T-helper 2 cell treated with Interferon-gamma antibody and Interleukin-4, amounts not matched to agents 5 μg/mL and 100 μg/mL, for 36 hours (primary cell): ENCODE measurements around the gene HTR1E.
"Not testable (repeated sequence)": the region's sequence is repeated elsewhere in the genome, so short reads cannot be mapped to it uniquely, and the experiment has no call there.

Experiments
- DNase-seq: peaks from one replicate; pipeline ENCODE4 v3.0.0; 2021; ENCODE audit warnings: low spot score
- H3K27ac Mint-ChIP-seq: one replicate; pipeline ENCODE4 v1.8.0; 2021; ENCODE audit warnings: mild to moderate bottlenecking, mixed read lengths
- H3K27me3 Mint-ChIP-seq: one replicate; pipeline ENCODE4 v1.8.0; 2021; ENCODE audit warnings: low read depth, mixed read lengths
- H3K36me3 Mint-ChIP-seq: one replicate; pipeline ENCODE4 v1.8.0; 2021; ENCODE audit warnings: low read depth, mixed read lengths
- H3K4me1 Mint-ChIP-seq: one replicate; pipeline ENCODE4 v1.8.0; 2021; ENCODE audit warnings: low read depth, mixed read lengths
- H3K4me3 Mint-ChIP-seq: one replicate; pipeline ENCODE4 v1.8.0; 2022; ENCODE audit warnings: mild to moderate bottlenecking, moderate library complexity, mixed read lengths
- H3K9me3 Mint-ChIP-seq: one replicate; pipeline ENCODE4 v1.8.0; 2021; ENCODE audit warnings: mixed read lengths

HTR1E gene

GRCh38 chr6:86937219-86938079 lies at the start of gene HTR1E:
Gene HTR1E (plus strand): TSS chr6:86937528. CDS start chr6:87015335, 77,807 bp downstream.
- Mint-ChIP-seq H3K9me3 (no peaks in the 10 kb centered on the region), H3K4me1 (no peaks in the 10 kb centered on the region), H3K36me3 (no peaks in the 10 kb centered on the region), H3K27me3 (peaks cover 39% of the 10 kb centered on the region), H3K27ac (no peak within 1 kb of the TSS), H3K4me3 (no peak within 1 kb of the TSS)
- DNase-seq = no peak

GRCh38 chr6:86888301-86888700 lies 49.0 kb upstream of the HTR1E start:
- H3K9me3 Mint-ChIP-seq = no peaks in the 10 kb centered on the region
- H3K27ac Mint-ChIP-seq = no peak overlapping the region
- no peak for DNase-seq
- no peaks in the 10 kb centered on the region for H3K27me3 Mint-ChIP-seq
- no peak overlapping the region for H3K4me3 Mint-ChIP-seq
- H3K4me1 Mint-ChIP-seq = no peaks in the 10 kb centered on the region
- no peaks in the 10 kb centered on the region for H3K36me3 Mint-ChIP-seq

GRCh38 chr6:86897265-86897664 lies 40.1 kb upstream of the HTR1E start:
- H3K4me3 Mint-ChIP-seq, H3K36me3 Mint-ChIP-seq, H3K27me3 Mint-ChIP-seq: not testable (repeated sequence)

GRCh38 chr6:86913795-86914194 lies 23.5 kb upstream of the HTR1E start:
- H3K4me3 Mint-ChIP-seq = no peak overlapping the region

More at GRCh38 chr6:86897265-86897664, 40.1 kb upstream of the HTR1E start:
- DNase-seq, H3K4me1 Mint-ChIP-seq, H3K27ac Mint-ChIP-seq: not testable (repeated sequence)
- H3K9me3 Mint-ChIP-seq = peaks cover 11% of the 10 kb centered on the region

GRCh38 chr6:86916393-86916792 lies 20.9 kb upstream of the HTR1E start:
- Mint-ChIP-seq H3K36me3 (no peaks in the 10 kb centered on the region), H3K4me1 (no peaks in the 10 kb centered on the region), H3K4me3 (no peak overlapping the region), H3K9me3 (no peaks in the 10 kb centered on the region), H3K27ac (no peak overlapping the region), H3K27me3 (no peaks in the 10 kb centered on the region)
- DNase-seq = no peak

More at GRCh38 chr6:86913795-86914194, 23.5 kb upstream of the HTR1E start:
- H3K27ac Mint-ChIP-seq = no peak overlapping the region
- H3K36me3 Mint-ChIP-seq = no peaks in the 10 kb centered on the region
- H3K9me3 Mint-ChIP-seq = no peaks in the 10 kb centered on the region
- no peaks in the 10 kb centered on the region for H3K27me3 Mint-ChIP-seq
- no peaks in the 10 kb centered on the region for H3K4me1 Mint-ChIP-seq
- DNase-seq = no peak

GRCh38 chr6:86927138-86927537 lies 10.2 kb upstream of the HTR1E start:
- not testable (repeated sequence) for H3K27me3 Mint-ChIP-seq, DNase-seq, H3K9me3 Mint-ChIP-seq, H3K4me3 Mint-ChIP-seq, H3K36me3 Mint-ChIP-seq, H3K4me1 Mint-ChIP-seq, H3K27ac Mint-ChIP-seq

- H3K9me3 Mint-ChIP-seq, H3K4me3 Mint-ChIP-seq, H3K4me1 Mint-ChIP-seq, H3K36me3 Mint-ChIP-seq, H3K27me3 Mint-ChIP-seq, H3K27ac Mint-ChIP-seq, DNase-seq: not testable (repeated sequence)
These were observed 9.5 kb upstream of the HTR1E start for GRCh38 chr6:86927859-86928258.

- Mint-ChIP-seq H3K4me1 (no peaks in the 10 kb centered on the region), H3K27me3 (peaks cover 34% of the 10 kb centered on the region), H3K36me3 (no peaks in the 10 kb centered on the region), H3K27ac (no peak overlapping the region), H3K9me3 (no peaks in the 10 kb centered on the region), H3K4me3 (no peak overlapping the region)
- DNase-seq = no peak
These were observed 3.0 kb upstream of the HTR1E start for GRCh38 chr6:86934365-86934764.

- Mint-ChIP-seq H3K36me3 (no peaks in the 10 kb centered on the region), H3K27me3 (peaks cover 39% of the 10 kb centered on the region), H3K27ac (no peak overlapping the region)
These were observed 502 bp upstream of the HTR1E start for GRCh38 chr6:86936834-86937218.

GRCh38 chr6:86938814-86939213 lies 1.5 kb downstream of the HTR1E start:
- H3K36me3 Mint-ChIP-seq = no peaks in the 10 kb centered on the region
- H3K27ac Mint-ChIP-seq = no peak overlapping the region
- H3K4me3 Mint-ChIP-seq = no peak overlapping the region
- H3K27me3 Mint-ChIP-seq = peaks cover 39% of the 10 kb centered on the region
- DNase-seq = no peak
- no peaks in the 10 kb centered on the region for H3K9me3 Mint-ChIP-seq
- no peaks in the 10 kb centered on the region for H3K4me1 Mint-ChIP-seq

More at GRCh38 chr6:86936834-86937218, 502 bp upstream of the HTR1E start:
- Mint-ChIP-seq H3K9me3 (no peaks in the 10 kb centered on the region), H3K4me1 (no peaks in the 10 kb centered on the region), H3K4me3 (no peak overlapping the region)
- DNase-seq = no peak

- Mint-ChIP-seq H3K9me3 (no peaks in the 10 kb centered on the region), H3K4me1 (no peaks in the 10 kb centered on the region), H3K4me3 (no peak overlapping the region), H3K27ac (no peak overlapping the region), H3K27me3 (peaks cover 26% of the 10 kb centered on the region), H3K36me3 (no peaks in the 10 kb centered on the region)
- DNase-seq = no peak
These were observed 4.1 kb downstream of the HTR1E start for GRCh38 chr6:86941461-86941860.

GRCh38 chr6:86942769-86943516 lies 5.6 kb downstream of the HTR1E start:
- Mint-ChIP-seq H3K4me1 (no peaks in the 10 kb centered on the region), H3K36me3 (no peaks in the 10 kb centered on the region)
- no peak for DNase-seq

GRCh38 chr6:86943819-86944407 lies 6.6 kb downstream of the HTR1E start:
- Mint-ChIP-seq H3K9me3 (no peaks in the 10 kb centered on the region), H3K4me3 (no peak overlapping the region), H3K36me3 (no peaks in the 10 kb centered on the region)

More at GRCh38 chr6:86942769-86943516, 5.6 kb downstream of the HTR1E start:
- H3K27me3 Mint-ChIP-seq = peaks cover 11% of the 10 kb centered on the region
- no peaks in the 10 kb centered on the region for H3K9me3 Mint-ChIP-seq
- no peak overlapping the region for H3K27ac Mint-ChIP-seq
- no peak overlapping the region for H3K4me3 Mint-ChIP-seq

GRCh38 chr6:86949771-86950170 lies 12.4 kb downstream of the HTR1E start:
- Mint-ChIP-seq H3K27me3 (no peaks in the 10 kb centered on the region), H3K36me3 (no peaks in the 10 kb centered on the region), H3K4me3 (no peak overlapping the region), H3K9me3 (no peaks in the 10 kb centered on the region), H3K27ac (no peak overlapping the region), H3K4me1 (no peaks in the 10 kb centered on the region)
- DNase-seq = no peak

More at GRCh38 chr6:86943819-86944407, 6.6 kb downstream of the HTR1E start:
- peaks cover 5% of the 10 kb centered on the region for H3K27me3 Mint-ChIP-seq
- DNase-seq = no peak
- no peaks in the 10 kb centered on the region for H3K4me1 Mint-ChIP-seq
- H3K27ac Mint-ChIP-seq = no peak overlapping the region
